ENCODE measurements around the gene HOXC9. TPM values are rescaled to one million over a fixed set of nuclear protein-coding genes. Genes with fewer than 3 reads are reported as not detected.

Gene HOXC9
- total RNA-seq, 1 donor from 2014 or later: not detected

DNA sequence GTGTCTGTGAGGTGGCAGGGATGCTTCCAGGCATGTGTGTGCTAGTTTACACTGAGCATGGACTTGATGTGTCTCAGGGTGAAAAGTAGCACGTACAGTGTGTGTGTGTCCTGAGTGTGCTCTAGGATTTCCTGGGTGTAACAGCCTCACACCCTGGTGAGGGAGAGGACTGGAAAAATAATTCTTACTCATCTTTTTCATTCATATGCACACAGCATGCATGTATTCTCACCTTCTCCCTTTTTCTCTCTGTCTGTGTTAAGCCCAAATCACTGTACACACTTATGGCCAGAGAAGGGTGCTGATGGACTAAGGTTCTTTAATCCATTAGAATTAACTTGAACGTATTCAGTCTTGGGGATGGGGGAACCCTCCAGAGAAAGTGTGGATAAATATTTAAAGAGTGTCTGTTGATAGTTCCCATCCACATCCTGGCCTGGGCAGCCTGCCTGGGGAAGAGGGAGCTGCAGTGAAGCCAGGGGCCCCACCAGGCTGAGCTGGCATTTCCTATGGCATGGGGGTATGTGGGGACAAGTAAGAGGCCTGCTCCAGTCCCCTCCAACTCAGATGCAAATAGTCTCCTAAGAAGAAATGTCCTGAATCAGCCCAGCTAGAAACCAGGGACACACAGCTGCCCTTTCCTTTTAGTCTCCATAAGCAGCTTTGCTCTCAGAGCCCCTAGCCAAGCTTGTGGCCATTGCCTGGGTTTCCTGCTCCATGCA is 7.7 kb downstream of the HOXC9 start:
- intact Hi-C loops (cut with micrococcal nuclease): loop anchor here (5.0 kb wide), 1 partner anchor 195 kb away; no protein-coding TSS in a partner anchor
- no peak for DNase-seq
- no peak for ATAC-seq

- ATAC-seq (no peak), DNase-seq (no peak)
- intact Hi-C loops (cut with micrococcal nuclease): loop anchor here (5.0 kb wide), 1 partner anchor 194 kb away; no protein-coding TSS in a partner anchor
These were observed 8.2 kb downstream of the HOXC9 start for GRCh38 chr12:54008260-54008552.

DNA sequence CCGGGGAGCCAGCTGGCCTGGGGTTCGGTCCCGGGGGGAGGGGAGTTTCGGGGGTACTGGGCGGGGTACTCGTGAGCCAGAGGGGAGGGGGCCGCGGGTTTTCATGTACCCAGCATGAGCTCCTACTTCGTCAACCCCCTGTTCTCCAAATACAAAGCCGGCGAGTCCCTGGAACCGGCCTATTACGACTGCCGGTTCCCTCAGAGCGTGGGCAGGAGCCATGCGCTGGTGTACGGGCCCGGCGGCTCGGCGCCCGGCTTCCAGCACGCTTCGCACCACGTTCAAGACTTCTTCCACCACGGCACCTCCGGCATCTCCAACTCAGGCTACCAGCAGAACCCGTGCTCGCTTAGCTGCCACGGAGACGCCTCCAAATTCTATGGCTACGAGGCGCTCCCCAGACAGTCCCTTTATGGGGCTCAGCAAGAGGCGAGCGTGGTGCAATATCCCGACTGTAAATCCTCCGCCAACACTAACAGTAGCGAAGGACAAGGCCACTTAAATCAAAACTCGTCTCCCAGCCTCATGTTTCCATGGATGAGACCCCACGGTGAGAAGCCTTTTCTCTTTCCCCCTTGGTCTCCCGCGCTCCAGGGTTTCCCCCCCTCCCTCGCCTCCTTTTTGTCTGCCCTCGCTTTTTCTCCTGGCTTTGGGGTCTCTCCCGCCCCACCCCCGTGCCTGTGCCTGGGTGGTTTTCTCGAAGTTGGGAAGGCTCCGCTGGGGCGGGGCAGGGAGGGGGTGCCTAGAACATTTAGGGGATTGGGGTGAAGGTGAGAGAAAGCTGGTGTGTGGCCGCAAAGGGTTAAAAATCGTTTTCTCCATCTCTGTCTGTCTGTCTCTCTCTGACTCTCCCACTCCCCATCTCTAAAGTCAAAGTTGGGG is 9.5 kb downstream of the HOXC9 start:
- DNase-seq: no peak

GRCh38 chr12:54010053-54010971 is 10.4 kb downstream of the HOXC9 start:
- DNase-seq: no peak
- intact Hi-C loops (cut with micrococcal nuclease): no loop called here

More for the DNA sequence above, 9.5 kb downstream of the HOXC9 start:
- no peak for ATAC-seq
- intact Hi-C loops (cut with micrococcal nuclease): loop anchor here (5.0 kb wide), 1 partner anchor 193 kb away; no protein-coding TSS in a partner anchor

GRCh38 chr12:54010972-54011664 is 11.2 kb downstream of the HOXC9 start:
- intact Hi-C loops (cut with micrococcal nuclease): no loop called here
- ATAC-seq (no peak), DNase-seq (no peak)

More at GRCh38 chr12:54010053-54010971, 10.4 kb downstream of the HOXC9 start:
- ATAC-seq: no peak

GRCh38 chr12:54011665-54012532 is 11.9 kb downstream of the HOXC9 start:
- intact Hi-C loops (cut with micrococcal nuclease): no loop called here
- DNase-seq (no peak), ATAC-seq (no peak)

GRCh38 chr12:54012631-54013409 is 12.9 kb downstream of the HOXC9 start:
- intact Hi-C loops (cut with micrococcal nuclease): no loop called here
- ATAC-seq: no peak
- DNase-seq: no peak

- no peak for DNase-seq
- intact Hi-C loops (cut with micrococcal nuclease): no loop called here
- ATAC-seq: no peak
These were observed 14.5 kb downstream of the HOXC9 start for GRCh38 chr12:54014377-54015017.

DNA sequence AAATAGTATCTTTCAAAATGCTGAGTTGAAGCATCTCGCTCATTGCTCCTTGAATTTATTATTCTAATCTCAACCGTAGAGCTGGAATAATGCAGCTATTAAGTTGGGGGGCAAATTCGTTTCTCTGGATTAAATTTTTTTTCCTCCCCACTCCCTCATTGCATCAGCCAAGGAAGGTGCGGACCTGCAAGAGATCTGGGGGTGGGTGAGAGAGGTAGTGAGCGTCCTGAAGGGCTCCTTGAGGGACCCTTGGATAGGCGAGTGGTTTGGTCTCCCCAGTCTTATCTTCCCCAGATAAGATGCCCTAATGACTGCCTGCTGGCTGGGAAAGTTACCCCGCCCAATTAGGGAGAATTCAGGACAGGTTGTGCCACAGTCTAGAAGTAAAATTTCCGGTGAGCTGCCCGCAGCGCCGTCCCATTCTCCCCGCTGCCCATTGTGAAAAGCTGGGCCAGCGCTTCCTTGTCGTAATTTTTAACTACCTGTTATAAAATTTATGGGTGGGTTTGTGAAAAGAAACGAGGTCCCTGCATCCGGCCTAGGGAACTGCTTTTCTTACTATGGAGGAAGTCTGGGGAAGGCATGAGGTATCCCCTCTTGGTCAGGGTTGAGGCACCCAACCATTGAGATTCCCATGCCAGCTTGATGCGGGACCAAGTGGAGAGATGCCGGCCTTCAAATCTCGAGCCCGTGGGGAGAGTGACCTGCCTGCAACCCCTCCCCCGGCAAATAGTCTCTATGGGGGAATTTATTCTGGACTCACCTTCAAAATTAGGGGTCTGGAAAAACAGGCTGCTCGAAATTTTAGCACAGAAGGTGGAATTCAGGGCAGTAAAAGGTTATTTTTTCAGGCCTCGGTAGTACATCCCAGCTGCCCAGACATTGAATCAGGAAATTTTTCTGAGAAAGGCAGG is 15.3 kb downstream of the HOXC9 start:
- DNase-seq: no peak
- intact Hi-C loops (cut with micrococcal nuclease): no loop called here
- no peak for ATAC-seq

GRCh38 chr12:54016051-54016450 is 16.1 kb downstream of the HOXC9 start:
- intact Hi-C loops (cut with micrococcal nuclease): no loop called here
- DNase-seq (no peak), ATAC-seq (no peak)

GRCh38 chr12:54016478-54016964 is 16.6 kb downstream of the HOXC9 start:
- no peak for DNase-seq
- intact Hi-C loops (cut with micrococcal nuclease): no loop called here
- ATAC-seq: no peak

- no peak for DNase-seq
- intact Hi-C loops (cut with micrococcal nuclease): no loop called here
- ATAC-seq: peak; percentile 59
These were observed 17.2 kb downstream of the HOXC9 start for GRCh38 chr12:54017027-54017788.

DNA sequence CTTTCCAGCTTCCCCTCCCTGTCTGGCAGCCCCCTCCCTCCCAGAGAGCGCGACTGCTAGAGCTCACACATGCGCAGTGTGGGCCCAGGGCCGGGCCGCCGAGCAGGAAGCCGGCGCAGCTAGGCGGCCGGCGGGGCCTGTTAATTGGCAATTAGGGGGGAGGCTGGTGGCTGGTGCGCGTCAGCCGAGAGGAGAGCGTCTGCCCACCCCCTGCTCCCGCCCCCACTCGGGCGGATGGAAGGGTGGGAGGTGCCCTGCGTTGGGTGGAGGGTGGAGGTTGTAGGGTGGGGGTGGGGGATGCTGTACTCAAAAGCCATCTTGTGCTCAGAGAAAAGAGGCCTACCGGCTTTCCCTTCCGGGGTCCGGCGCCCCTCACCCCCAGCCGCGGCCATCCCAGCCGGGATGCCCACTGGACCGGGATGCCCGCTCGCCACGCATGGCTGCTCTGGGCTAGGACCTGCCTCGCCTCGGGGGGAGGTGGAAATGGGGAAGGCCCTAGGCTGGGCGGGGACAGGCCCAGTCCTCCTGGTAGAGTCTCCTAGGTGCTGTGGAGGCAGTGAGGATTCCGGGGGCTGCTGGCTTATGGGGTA is 18.0 kb downstream of the HOXC9 start:
- DNase-seq: peak; percentile 81
- ATAC-seq: peak; percentile 85
- intact Hi-C loops (cut with micrococcal nuclease): no loop called here

GRCh38 chr12:54018468-54018984 is 18.6 kb downstream of the HOXC9 start:
- DNase-seq: no peak
- intact Hi-C loops (cut with micrococcal nuclease): no loop called here
- ATAC-seq: no peak
